ENCODE measurements around the gene RPP14.

The RPP14 gene

DNA sequence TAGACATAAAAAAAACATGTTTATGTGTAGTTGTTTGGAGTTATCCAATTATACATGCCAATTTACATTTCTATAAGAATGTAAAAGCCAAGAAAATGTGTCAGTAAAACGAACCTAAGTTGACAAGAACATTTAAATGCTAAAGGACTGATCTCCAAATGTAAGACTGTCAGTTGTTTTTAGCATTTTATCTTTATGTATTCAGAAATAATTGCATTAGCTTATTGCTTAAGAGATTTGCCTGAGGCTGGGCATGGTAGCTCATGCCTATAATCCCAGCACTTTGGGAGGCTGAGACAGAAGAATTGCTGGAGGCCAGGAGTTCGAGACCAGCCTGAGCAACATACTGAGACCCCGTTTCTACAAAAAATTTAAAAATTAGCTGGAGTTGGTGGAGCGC, 53.6 kb downstream of the RPP14 start:
- DNase-seq = no peak

DNA sequence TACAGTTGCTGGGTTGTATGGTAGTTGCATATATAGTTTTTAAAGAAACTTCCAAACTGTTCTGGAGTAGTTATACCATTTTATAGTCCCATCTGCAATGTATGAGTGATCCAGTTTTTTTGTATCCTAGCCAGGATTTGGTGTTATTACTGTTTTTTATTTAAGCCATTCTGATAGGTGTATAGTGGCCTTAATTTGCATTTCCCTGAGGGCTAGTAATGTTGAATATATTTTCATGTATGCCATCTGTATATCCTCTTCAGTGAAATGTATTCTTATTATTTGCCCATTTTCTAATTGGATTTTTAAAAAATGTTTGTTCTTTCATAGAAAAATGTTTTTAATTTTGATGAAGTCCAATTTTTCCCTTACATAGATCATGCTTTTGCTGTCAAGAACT, 55.8 kb downstream of the RPP14 start:
- no peak for DNase-seq

DNA sequence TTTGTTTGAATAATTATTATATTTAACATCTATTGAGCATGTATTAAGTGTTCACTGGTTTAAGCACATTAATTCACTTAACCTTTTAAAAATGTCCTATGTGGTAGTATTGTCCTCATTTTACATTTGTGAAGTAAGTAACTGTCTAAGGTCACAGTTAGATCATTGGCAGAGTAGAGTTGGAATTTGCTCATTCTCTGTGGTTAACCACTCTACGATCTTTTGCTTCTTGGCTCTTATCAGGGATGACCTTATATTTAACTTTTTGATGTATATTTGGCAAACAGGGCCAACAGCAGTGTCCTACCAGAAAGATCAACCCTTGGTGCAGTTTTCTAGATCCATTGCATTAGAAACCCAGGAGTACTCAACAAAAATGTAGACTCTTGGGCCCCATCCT, 60.7 kb downstream of the RPP14 start:
- DNase-seq = no peak

DNA sequence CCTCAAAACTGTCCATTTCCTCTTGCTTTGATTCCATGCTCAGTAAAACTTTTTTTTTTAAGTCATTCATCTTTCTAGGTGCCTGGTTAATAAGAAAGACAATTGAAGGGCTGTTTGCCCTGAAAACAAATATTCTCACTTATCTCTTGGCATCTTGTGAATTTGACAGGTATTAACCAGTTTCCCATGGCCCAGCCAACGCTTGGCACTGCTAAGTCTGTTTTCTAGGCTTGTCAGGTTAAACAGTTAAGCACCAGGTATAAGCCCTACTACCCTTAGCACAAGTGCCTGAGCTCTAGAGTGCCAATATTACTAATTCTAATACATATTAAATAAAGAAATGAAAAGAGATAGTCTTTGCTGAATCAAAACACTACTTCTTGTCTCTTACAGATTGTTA, 63.0 kb downstream of the RPP14 start:
- no peak for DNase-seq
